Amniotic epithelial cell (primary cell): ENCODE data around the gene C2orf72.

Source experiments
- DNase-seq: peaks from one replicate; pipeline ENCODE4 v3.0.0-alpha.2; 2010; ENCODE audit warnings: low read depth

The C2orf72 gene

GRCh38 chr2:231069379-231070054 lies 32.2 kb downstream of the C2orf72 start:
- peak; percentile 91 for DNase-seq

- no peak for DNase-seq
Measured at GRCh38 chr2:231084565-231084964, 47.2 kb downstream of the C2orf72 start.

GRCh38 chr2:231088754-231089153 lies 51.4 kb downstream of the C2orf72 start:
- DNase-seq: no peak

- DNase-seq: no peak
Measured at GRCh38 chr2:231093933-231094332, 56.6 kb downstream of the C2orf72 start.

- DNase-seq: no peak
Measured at GRCh38 chr2:231094736-231095346, 57.5 kb downstream of the C2orf72 start.
